ENCODE measurements around the gene ACY1. TPM values are rescaled to one million over a fixed set of nuclear protein-coding genes. Genes with fewer than 3 reads are reported as not detected.

Gene ACY1
- total and polyA plus RNA-seq, 2 of the 13 experiments (the other 11 are each of a cell fraction or from before 2014, with no cell fraction given), result 113 to 162 TPM

DNA sequence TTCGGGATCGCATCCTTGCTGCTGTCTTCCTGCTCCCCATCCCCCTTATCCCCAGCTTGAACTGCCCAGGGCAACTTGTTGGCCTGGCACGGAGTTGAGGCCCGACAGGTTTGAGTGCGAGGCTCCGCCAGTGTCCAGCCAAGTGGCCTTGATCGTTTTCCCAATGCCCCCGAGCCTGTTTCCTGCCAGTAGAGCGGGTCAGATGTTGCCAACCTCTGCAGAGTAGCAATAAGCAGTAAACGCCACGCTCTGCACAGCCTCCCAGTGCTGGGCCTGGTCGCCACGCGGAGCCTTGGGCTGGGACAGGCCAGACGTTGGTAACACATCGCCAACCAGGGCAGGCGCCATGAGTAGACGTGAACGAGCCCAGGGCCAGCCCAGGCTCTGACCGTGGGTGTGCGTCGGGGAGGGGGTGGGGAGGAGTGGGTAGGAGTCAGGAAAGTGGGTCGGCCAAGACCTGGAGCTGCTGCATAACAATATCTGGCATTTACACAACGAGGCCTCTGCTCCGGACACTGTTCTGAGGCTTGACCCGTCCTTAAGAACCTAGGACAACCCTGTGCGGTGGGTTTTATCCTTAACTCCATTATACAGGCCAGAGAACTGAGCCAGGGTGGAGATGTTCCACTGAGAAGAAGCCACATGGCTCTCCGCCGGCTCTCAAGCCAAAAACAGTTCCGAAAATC lies 8.9 kb upstream of the ACY1 start (continued):
- TF ChIP-seq, protein P1, sequence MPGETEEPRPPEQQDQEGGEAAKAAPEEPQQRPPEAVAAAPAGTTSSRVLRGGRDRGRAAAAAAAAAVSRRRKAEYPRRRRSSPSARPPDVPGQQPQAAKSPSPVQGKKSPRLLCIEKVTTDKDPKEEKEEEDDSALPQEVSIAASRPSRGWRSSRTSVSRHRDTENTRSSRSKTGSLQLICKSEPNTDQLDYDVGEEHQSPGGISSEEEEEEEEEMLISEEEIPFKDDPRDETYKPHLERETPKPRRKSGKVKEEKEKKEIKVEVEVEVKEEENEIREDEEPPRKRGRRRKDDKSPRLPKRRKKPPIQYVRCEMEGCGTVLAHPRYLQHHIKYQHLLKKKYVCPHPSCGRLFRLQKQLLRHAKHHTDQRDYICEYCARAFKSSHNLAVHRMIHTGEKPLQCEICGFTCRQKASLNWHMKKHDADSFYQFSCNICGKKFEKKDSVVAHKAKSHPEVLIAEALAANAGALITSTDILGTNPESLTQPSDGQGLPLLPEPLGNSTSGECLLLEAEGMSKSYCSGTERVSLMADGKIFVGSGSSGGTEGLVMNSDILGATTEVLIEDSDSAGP (CRISPR knock-in tag; IDR thresholded peaks at IDR 0.05; ENCODE audit: borderline replicate concordance), result peak; percentile 11; the same call in 1 of the 2 replicates
- TF ChIP-seq CHCHD3 (CRISPR knock-in tag; IDR thresholded peaks at IDR 0.05) (peak; percentile 72; the same call in 1 of the 2 replicates), ZNF616 (CRISPR knock-in tag; IDR thresholded peaks at IDR 0.05; ENCODE audit: low read depth) (0 out of 2 replicates have a peak, but pooled peaks have one; percentile 1), KMT2A (CRISPR knock-in tag; IDR thresholded peaks at IDR 0.05) (peak; percentile 2; the same call in 1 of the 2 replicates), ZNF337 (CRISPR knock-in tag; IDR thresholded peaks at IDR 0.05; ENCODE audit: borderline replicate concordance, low read depth) (0 out of 2 replicates have a peak, but pooled peaks have one; percentile 25), RAD51 (IDR thresholded peaks at IDR 0.05; ENCODE audit: borderline replicate concordance) (no peak), ZNF891 (CRISPR knock-in tag; IDR thresholded peaks at IDR 0.05) (peak; percentile 16; the same call in 1 of the 2 replicates), CENPX (CRISPR knock-in tag; IDR thresholded peaks at IDR 0.05) (no peak), XBP1 (CRISPR knock-in tag; IDR thresholded peaks at IDR 0.05) (no peak), JDP2 (CRISPR knock-in tag; IDR thresholded peaks at IDR 0.05; ENCODE audit: borderline replicate concordance) (no peak), ZNF101 (CRISPR knock-in tag; IDR thresholded peaks at IDR 0.05; ENCODE audit: borderline replicate concordance, low read depth) (no peak), WIZ (CRISPR knock-in tag; IDR thresholded peaks at IDR 0.05) (0 out of 2 replicates have a peak, but pooled peaks have one; percentile 26), ZFP90 (CRISPR knock-in tag; IDR thresholded peaks at IDR 0.05; ENCODE audit: borderline replicate concordance) (peak; percentile 30; the same call in 1 of the 2 replicates), AGO2 (optimal IDR thresholded peaks at IDR 0.05; ENCODE audit: low read depth, low read length) (peak; percentile 81), ZNF329 (CRISPR knock-in tag; IDR thresholded peaks at IDR 0.05; ENCODE audit: low read depth) (peak; percentile 63; the same call in 1 of the 2 replicates), SMARCE1 (IDR thresholded peaks at IDR 0.05; ENCODE audit: borderline replicate concordance) (no peak), ZNF629 (CRISPR knock-in tag; conservative IDR thresholded peaks at IDR 0.05) (peak; percentile 28)
- TF ChIP-seq, protein P2, sequence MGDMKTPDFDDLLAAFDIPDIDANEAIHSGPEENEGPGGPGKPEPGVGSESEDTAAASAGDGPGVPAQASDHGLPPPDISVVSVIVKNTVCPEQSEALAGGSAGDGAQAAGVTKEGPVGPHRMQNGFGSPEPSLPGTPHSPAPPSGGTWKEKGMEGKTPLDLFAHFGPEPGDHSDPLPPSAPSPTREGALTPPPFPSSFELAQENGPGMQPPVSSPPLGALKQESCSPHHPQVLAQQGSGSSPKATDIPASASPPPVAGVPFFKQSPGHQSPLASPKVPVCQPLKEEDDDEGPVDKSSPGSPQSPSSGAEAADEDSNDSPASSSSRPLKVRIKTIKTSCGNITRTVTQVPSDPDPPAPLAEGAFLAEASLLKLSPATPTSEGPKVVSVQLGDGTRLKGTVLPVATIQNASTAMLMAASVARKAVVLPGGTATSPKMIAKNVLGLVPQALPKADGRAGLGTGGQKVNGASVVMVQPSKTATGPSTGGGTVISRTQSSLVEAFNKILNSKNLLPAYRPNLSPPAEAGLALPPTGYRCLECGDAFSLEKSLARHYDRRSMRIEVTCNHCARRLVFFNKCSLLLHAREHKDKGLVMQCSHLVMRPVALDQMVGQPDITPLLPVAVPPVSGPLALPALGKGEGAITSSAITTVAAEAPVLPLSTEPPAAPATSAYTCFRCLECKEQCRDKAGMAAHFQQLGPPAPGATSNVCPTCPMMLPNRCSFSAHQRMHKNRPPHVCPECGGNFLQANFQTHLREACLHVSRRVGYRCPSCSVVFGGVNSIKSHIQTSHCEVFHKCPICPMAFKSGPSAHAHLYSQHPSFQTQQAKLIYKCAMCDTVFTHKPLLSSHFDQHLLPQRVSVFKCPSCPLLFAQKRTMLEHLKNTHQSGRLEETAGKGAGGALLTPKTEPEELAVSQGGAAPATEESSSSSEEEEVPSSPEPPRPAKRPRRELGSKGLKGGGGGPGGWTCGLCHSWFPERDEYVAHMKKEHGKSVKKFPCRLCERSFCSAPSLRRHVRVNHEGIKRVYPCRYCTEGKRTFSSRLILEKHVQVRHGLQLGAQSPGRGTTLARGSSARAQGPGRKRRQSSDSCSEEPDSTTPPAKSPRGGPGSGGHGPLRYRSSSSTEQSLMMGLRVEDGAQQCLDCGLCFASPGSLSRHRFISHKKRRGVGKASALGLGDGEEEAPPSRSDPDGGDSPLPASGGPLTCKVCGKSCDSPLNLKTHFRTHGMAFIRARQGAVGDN (CRISPR knock-in tag; IDR thresholded peaks at IDR 0.05), result peak; percentile 50; the same call in 1 of the 2 replicates
- TF ChIP-seq, protein P3, sequence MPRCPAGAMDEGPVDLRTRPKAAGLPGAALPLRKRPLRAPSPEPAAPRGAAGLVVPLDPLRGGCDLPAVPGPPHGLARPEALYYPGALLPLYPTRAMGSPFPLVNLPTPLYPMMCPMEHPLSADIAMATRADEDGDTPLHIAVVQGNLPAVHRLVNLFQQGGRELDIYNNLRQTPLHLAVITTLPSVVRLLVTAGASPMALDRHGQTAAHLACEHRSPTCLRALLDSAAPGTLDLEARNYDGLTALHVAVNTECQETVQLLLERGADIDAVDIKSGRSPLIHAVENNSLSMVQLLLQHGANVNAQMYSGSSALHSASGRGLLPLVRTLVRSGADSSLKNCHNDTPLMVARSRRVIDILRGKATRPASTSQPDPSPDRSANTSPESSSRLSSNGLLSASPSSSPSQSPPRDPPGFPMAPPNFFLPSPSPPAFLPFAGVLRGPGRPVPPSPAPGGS (CRISPR knock-in tag; IDR thresholded peaks at IDR 0.05), result no peak
- TF ChIP-seq, protein P4, sequence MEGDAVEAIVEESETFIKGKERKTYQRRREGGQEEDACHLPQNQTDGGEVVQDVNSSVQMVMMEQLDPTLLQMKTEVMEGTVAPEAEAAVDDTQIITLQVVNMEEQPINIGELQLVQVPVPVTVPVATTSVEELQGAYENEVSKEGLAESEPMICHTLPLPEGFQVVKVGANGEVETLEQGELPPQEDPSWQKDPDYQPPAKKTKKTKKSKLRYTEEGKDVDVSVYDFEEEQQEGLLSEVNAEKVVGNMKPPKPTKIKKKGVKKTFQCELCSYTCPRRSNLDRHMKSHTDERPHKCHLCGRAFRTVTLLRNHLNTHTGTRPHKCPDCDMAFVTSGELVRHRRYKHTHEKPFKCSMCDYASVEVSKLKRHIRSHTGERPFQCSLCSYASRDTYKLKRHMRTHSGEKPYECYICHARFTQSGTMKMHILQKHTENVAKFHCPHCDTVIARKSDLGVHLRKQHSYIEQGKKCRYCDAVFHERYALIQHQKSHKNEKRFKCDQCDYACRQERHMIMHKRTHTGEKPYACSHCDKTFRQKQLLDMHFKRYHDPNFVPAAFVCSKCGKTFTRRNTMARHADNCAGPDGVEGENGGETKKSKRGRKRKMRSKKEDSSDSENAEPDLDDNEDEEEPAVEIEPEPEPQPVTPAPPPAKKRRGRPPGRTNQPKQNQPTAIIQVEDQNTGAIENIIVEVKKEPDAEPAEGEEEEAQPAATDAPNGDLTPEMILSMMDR (CRISPR knock-in tag; IDR thresholded peaks at IDR 0.05), result 0 out of 2 replicates have a peak, but pooled peaks have one; percentile 17

Data from HepG2 (cell line).